Heart right ventricle (tissue), 16 donors: ENCODE data around the gene IDH2. TPM values are rescaled to one million over a fixed set of nuclear protein-coding genes. Genes with fewer than 3 reads are reported as not detected.

Experiments
- ATAC-seq, 8 donors: fragments of 200-7000 bp; cut with Tn5 transposase; one replicate each; pipeline ENCODE4 v1.9.1; 2020; ENCODE audit warnings: mild to moderate bottlenecking in 8 of 8, moderate library complexity in 8 of 8, moderate number of reproducible peaks in 1 of 8
- DNase-seq, 2 donors: peaks; one replicate each; pipeline ENCODE4 v3.0.0-alpha.2; 2020
- H3K27ac ChIP-seq, 10 donors: fragments of 200-600 bp; sonication (generic) in 2 of 10; one replicate each; pipeline versions ENCODE4 v1.5.0 to v1.8.0; 2020 to 2022; ENCODE audit warnings: mild to moderate bottlenecking in 3 of 10
- H3K27me3 ChIP-seq, 7 donors: fragments of 200-600 bp; one replicate each; pipeline ENCODE4 v1.8.0; 2021 to 2022; ENCODE audit warnings: mild to moderate bottlenecking in 2 of 7
- H3K36me3 ChIP-seq, 9 donors: fragments of 200-600 bp; sonication (generic) in 1 of 9; one replicate each; pipeline versions ENCODE4 v1.5.0 to v1.8.0; 2020 to 2022; ENCODE audit warnings: mild to moderate bottlenecking in 2 of 9
- H3K4me1 ChIP-seq, 9 donors: fragments of 200-600 bp; sonication (generic) in 1 of 9; one replicate each; pipeline versions ENCODE4 v1.5.0 to v1.8.0; 2020 to 2022; ENCODE audit warnings: mild to moderate bottlenecking in 4 of 9
- H3K4me3 ChIP-seq, 10 donors: fragments of 200-600 bp; sonication (generic) in 2 of 10; one replicate each; pipeline versions ENCODE4 v1.5.0 to v1.8.0; 2020 to 2022; ENCODE audit warnings: mild to moderate bottlenecking in 7 of 10, moderate library complexity in 2 of 10
- H3K9me3 ChIP-seq, 11 donors: fragments of 200-600 bp in 10 of 11; sonication (generic) in 2 of 11; one replicate each; pipeline versions ENCODE4 v1.5.0 to v1.8.0; 2013 to 2022; ENCODE audit warnings: mild to moderate bottlenecking in 2 of 11, control low read depth in 1 of 11, moderate library complexity in 1 of 11
- CTCF ChIP-seq, 9 donors: fragments of 200-600 bp; sonication (generic) in 2 of 9; IDR thresholded peaks; one replicate each; pipeline versions ENCODE4 v1.5.0 to v1.8.0; 2021 to 2022; ENCODE audit warnings: antibody characterized with exemption in 9 of 9, mild to moderate bottlenecking in 5 of 9, moderate library complexity in 1 of 9
- WGBS, 2 donors: extraction: QIAGEN DNeasy Blood & Tissue Kit; methylation state at CpG; one replicate each; pipeline ENCODE4 v1.1.7; 2013; ENCODE audit warnings: inconsistent platforms in 1 of 2; 5-methylcytosine and 5-hydroxymethylcytosine counted together
- intact Hi-C, 10 donors: fragments of 100-400 bp; cut with DNase I; formaldehyde crosslinking; loops; one replicate each; pipeline versions ENCODE4 v1.11.1 to v1.14.2; 2022
- polyA plus RNA-seq, 2 donors: library from polyadenylated mRNA; stranded (reverse); fragments of 200-250 nt; gene quantifications; one replicate each; pipeline ENCODE4 v1.2.3, GENCODE V29; 2013
- total RNA-seq, 10 donors: library from RNA; stranded (reverse); fragmentation: NEBNext Ultra II Directional in 3 of 10; extraction: Animal tissue kit (Norgen Biotek cat#: 25700) in 3 of 10; gene quantifications; one replicate each; pipeline versions ENCODE4 v1.2.1 to v1.2.4, GENCODE V29; 2021 to 2023
- donor health status: Arrhythmogenic right ventricular cardiomyopathy.
- donor health status: ischemic (EF 13 %, LVEDD 7.1; RV severe dilation, severe dysfunction).
- donor health status: healthy with polysubstance abuse.
- donor health status: DM: no; HTN: yes; CAD: no.
- donor health status: DM: no; HTN: no; CAD: no.
- donor health status: ischemic (EF 25% LVEDD 6.9; RV normal size, moderate dysfunction).
- donor health status: ischemic (EF 25% LVEDD 5.7; RV mildly dilated, moderate dysfunction).
- donor health status: healthy.
- donor health status: DM: yes; HTN: yes; CAD: no.
- donor health status: Ischemic cardiomyopathy.
- donor health status: ischemic (EF 35%, LVEDD 5.7; RV mildly dilated, moderate dysfunction).
- donor health status: nonischemic (EF 11% LVEDD 7.7; RV severe dilation, severe dysfunction).
- donor health status: DM: yes; HTN: yes; CAD: no.
- donor health status: PGD.
- donor health status: ischemic (EF 29% LVEDD 5.4; RV normal size, mild dysfunction).
- donor health status: nonischemic (EF 23%, LVEDD 6.1; RV moderate dilation, normal function).

Gene IDH2
- total and polyA plus RNA-seq, 12 donors: 279 to 1,135 (median 923) TPM

DNA sequence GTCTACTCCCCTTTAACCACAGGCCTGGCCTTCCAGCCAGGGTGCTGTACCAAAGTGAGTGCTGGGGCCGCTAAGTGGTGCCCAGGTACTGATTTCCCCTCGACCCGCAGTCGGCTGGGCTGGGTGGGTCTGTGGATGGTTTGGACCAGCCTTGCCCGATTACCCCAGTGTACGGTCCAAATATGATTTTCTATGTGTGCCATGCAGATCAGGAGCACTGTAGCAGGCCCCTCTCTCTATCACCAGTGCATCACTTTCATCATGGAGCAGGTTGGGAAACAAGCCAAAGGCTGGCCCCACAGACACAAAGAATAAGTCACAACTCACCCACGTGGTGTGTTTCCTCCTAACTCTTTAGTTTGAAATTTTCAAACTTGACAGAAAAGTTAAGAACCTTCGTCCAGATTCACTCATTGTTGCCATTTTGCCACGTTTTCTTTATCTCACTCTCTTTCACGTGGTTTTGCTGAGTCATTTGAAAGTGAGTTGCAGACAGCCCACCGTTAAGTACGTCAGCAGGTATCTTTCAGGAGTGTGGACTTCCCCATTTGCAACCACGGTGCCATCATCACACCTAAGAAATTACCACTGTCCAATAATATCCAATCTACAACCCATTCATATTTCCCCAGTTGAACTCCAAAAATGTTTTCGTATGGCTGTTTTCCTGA lies 64.2 kb downstream of the IDH2 start:
- Histone ChIP-seq H3K36me3 (no peaks in the 10 kb centered on the region), H3K4me3 (no peak overlapping the region), H3K9me3 (no peaks in the 10 kb centered on the region), H3K4me1 (peaks cover 8 to 79% (median 52%) of the 10 kb centered on the region in 9 donors), H3K27ac (peak overlapping the region in 2 of 10 donors; percentile 87 to 95), H3K27me3 (no peaks in the 10 kb centered on the region)
- intact Hi-C loops: no loop called here
- no peak for ATAC-seq
- WGBS, 2 donors: 82 to 83% methylated on average over 14 of the region's 14 CpGs
- TF ChIP-seq CTCF (IDR thresholded peaks at IDR 0.05): no peak
- no peak for DNase-seq

DNA sequence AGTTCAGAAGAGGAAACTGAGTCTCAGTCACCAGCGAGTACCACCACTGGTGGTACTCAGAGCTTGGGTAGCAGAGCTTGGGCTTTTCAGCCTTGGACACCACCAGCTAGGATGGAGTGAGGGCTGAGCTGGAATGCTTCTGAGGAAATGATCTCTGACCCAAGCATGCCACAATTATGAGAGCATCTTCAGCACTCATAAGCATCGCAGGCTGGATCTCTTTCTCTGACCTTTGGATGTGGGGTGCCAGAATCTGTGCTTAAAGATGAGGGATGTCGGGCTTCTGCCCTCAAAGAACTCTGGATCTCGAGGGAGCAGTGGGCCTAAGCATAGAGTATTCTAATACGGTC lies 64.8 kb downstream of the IDH2 start:
- ATAC-seq (no peak), DNase-seq (no peak)
- Histone ChIP-seq H3K4me3 (no peak overlapping the region), H3K36me3 (no peaks in the 10 kb centered on the region), H3K27me3 (no peaks in the 10 kb centered on the region), H3K27ac (peak overlapping the region in 3 of 10 donors; percentile 86 to 95 (median 87)), H3K4me1 (peaks cover 8 to 82% (median 52%) of the 10 kb centered on the region in 9 donors), H3K9me3 (no peaks in the 10 kb centered on the region)
- intact Hi-C loops: no loop called here
- WGBS, 2 donors: 71 to 82% methylated on average over 5 of the region's 5 CpGs
- TF ChIP-seq CTCF (IDR thresholded peaks at IDR 0.05): no peak

DNA sequence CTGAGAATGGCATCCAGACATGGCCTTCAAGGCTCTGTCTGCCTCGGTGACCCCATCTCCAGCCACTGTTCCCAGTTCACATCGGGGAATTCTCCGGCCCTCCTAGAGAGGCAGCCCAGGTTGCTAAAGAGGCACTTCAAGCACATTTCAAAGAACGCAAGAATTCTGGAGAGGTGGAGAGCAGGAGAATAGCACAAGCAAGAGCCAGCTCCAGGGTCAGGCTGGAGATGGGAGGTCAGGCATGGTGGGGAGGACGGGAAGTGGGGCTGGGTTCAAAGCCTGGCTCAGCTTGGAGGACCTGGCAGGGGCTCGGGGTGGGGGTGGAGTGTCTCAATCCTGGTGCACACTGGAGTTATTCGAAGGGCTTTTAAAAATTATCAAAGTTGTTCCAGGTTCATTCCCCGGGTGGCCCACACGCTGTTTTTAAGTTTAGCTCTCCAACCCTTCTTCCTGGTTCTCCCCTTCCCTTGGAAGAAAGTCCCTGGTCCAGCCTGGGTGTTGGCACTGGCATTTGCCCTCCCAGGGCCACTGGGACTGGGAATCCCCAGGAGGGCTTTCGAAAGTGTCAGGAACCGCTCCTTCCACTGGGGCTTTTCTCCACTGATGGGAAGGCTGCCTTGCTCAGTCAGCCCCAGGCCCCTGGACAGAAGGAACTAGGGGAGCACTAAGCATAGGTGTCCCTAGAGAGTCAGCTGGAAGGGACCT lies 65.3 kb downstream of the IDH2 start:
- intact Hi-C loops: no loop called here
- TF ChIP-seq CTCF (IDR thresholded peaks at IDR 0.05): no peak
- no peaks in the 10 kb centered on the region for H3K27me3 ChIP-seq
- no peak for DNase-seq
- WGBS, 2 donors: 69 to 76% methylated on average over 11 of the region's 11 CpGs
- no peaks in the 10 kb centered on the region for H3K36me3 ChIP-seq
- H3K4me3 ChIP-seq: no peak overlapping the region
- no peaks in the 10 kb centered on the region for H3K9me3 ChIP-seq
- ATAC-seq: no peak
- H3K27ac ChIP-seq: peak overlapping the region in 5 of 10 donors; percentile 30 to 95 (median 86)
- peaks cover 10 to 87% (median 57%) of the 10 kb centered on the region in 9 donors for H3K4me1 ChIP-seq

DNA sequence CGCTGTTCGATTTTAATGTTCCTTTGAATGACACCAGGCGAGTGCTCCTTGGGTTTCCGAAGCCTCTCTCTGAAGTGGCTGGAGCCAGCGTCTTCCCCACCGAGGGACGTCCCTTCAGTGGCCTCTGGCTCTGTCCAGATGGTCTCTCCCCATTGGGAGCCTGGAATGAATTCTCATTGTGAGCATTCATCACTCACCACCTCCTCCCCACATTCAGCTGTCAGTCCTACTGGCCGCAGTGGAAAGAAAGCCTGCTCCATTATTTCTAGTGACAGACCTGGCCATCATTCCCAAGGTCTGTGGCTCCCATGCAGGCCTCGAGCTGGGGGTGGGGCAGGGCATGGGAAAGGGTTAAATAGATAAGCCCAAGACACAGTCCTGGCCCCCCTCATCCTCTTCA lies 65.9 kb downstream of the IDH2 start:
- Histone ChIP-seq H3K9me3 (no peaks in the 10 kb centered on the region), H3K27me3 (no peaks in the 10 kb centered on the region), H3K36me3 (no peaks in the 10 kb centered on the region), H3K4me1 (peaks cover 15 to 93% (median 63%) of the 10 kb centered on the region in 9 donors), H3K4me3 (no peak overlapping the region), H3K27ac (peak overlapping the region in 6 of 10 donors; percentile 30 to 95 (median 60))
- ATAC-seq (no peak), DNase-seq (no peak)
- no peak for TF ChIP-seq CTCF (IDR thresholded peaks at IDR 0.05)
- intact Hi-C loops: no loop called here
- 69 to 76% methylated on average over 9 of the region's 9 CpGs for WGBS, 2 donors
